ENCODE results near the gene SPOCK3.

DNA sequence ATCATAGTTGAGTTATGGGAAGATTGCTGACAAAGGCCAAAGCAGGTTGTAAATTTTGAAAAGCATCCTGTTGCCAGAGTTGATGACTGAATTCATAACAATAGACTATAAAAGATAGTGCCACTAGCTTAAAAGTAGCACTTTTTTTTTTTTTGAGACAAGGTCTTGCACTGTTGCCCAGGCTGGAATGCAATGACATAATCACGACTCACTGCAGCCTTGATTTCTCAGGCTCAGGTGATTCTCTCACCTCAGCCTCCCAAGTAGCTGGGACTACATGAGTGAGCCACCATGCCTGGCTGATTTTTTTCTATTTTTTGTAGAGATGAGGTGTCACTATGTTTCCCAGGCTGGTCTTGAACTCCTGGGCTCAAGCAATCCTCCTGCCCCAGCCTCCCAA is 122.7 kb downstream of the SPOCK3 start:
- TF ChIP-seq, protein P1, sequence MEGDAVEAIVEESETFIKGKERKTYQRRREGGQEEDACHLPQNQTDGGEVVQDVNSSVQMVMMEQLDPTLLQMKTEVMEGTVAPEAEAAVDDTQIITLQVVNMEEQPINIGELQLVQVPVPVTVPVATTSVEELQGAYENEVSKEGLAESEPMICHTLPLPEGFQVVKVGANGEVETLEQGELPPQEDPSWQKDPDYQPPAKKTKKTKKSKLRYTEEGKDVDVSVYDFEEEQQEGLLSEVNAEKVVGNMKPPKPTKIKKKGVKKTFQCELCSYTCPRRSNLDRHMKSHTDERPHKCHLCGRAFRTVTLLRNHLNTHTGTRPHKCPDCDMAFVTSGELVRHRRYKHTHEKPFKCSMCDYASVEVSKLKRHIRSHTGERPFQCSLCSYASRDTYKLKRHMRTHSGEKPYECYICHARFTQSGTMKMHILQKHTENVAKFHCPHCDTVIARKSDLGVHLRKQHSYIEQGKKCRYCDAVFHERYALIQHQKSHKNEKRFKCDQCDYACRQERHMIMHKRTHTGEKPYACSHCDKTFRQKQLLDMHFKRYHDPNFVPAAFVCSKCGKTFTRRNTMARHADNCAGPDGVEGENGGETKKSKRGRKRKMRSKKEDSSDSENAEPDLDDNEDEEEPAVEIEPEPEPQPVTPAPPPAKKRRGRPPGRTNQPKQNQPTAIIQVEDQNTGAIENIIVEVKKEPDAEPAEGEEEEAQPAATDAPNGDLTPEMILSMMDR (IDR thresholded peaks at IDR 0.05), result no peak
- no peak for TF ChIP-seq PHF8 (IDR thresholded peaks at IDR 0.05; ENCODE audit: borderline replicate concordance, low read depth)
- no peak for TF ChIP-seq POLR2A (IDR thresholded peaks at IDR 0.05; ENCODE audit: low read length)
- no peak for TF ChIP-seq POLR2AphosphoS2 (conservative IDR thresholded peaks at IDR 0.05; ENCODE audit: low read length)
- TF ChIP-seq ZFP36 (IDR thresholded peaks at IDR 0.05; ENCODE audit: borderline replicate concordance, partially characterized antibody), result no peak
- TF ChIP-seq, protein P2, sequence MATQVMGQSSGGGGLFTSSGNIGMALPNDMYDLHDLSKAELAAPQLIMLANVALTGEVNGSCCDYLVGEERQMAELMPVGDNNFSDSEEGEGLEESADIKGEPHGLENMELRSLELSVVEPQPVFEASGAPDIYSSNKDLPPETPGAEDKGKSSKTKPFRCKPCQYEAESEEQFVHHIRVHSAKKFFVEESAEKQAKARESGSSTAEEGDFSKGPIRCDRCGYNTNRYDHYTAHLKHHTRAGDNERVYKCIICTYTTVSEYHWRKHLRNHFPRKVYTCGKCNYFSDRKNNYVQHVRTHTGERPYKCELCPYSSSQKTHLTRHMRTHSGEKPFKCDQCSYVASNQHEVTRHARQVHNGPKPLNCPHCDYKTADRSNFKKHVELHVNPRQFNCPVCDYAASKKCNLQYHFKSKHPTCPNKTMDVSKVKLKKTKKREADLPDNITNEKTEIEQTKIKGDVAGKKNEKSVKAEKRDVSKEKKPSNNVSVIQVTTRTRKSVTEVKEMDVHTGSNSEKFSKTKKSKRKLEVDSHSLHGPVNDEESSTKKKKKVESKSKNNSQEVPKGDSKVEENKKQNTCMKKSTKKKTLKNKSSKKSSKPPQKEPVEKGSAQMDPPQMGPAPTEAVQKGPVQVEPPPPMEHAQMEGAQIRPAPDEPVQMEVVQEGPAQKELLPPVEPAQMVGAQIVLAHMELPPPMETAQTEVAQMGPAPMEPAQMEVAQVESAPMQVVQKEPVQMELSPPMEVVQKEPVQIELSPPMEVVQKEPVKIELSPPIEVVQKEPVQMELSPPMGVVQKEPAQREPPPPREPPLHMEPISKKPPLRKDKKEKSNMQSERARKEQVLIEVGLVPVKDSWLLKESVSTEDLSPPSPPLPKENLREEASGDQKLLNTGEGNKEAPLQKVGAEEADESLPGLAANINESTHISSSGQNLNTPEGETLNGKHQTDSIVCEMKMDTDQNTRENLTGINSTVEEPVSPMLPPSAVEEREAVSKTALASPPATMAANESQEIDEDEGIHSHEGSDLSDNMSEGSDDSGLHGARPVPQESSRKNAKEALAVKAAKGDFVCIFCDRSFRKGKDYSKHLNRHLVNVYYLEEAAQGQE (IDR thresholded peaks at IDR 0.05), result no peak
- TF ChIP-seq EP300 (IDR thresholded peaks at IDR 0.05), result no peak
- no peak for TF ChIP-seq HDAC2 (IDR thresholded peaks at IDR 0.05)
